HG03159 (cell line): Measurements from ENCODE around the gene RBM20.

ENCODE experiments used
- ATAC-seq: cut with Tn5 transposase; IDR thresholded peaks from one replicate; pipeline ENCODE4 v1.9.1; 2021; ENCODE audit warnings: mild to moderate bottlenecking, moderate library complexity; ENCODE audit not compliant: unreplicated experiment

Gene RBM20

GRCh38 chr10:110845756-110846620 is 201.9 kb downstream of the RBM20 start:
- ATAC-seq = no peak

GRCh38 chr10:110847374-110847773 is 203.2 kb downstream of the RBM20 start:
- no peak for ATAC-seq

GRCh38 chr10:110848106-110848505 is 204.0 kb downstream of the RBM20 start:
- no peak for ATAC-seq

GRCh38 chr10:110850099-110850498 is 206.0 kb downstream of the RBM20 start:
- ATAC-seq = no peak

- no peak for ATAC-seq
Observed at GRCh38 chr10:110851020-110851612, 207.0 kb downstream of the RBM20 start.

GRCh38 chr10:110852255-110852896 is 208.2 kb downstream of the RBM20 start:
- ATAC-seq = no peak

- no peak for ATAC-seq
Observed at GRCh38 chr10:110852947-110853346, 208.8 kb downstream of the RBM20 start.

- ATAC-seq = no peak
Observed at GRCh38 chr10:110853921-110854605, 209.9 kb downstream of the RBM20 start.

GRCh38 chr10:110857265-110858171 is 213.4 kb downstream of the RBM20 start:
- ATAC-seq = peak; percentile 36

GRCh38 chr10:110858297-110858934 is 214.3 kb downstream of the RBM20 start:
- ATAC-seq = no peak

GRCh38 chr10:110859206-110859972 is 215.3 kb downstream of the RBM20 start:
- ATAC-seq = no peak

- no peak for ATAC-seq
Observed at GRCh38 chr10:110859973-110860376, 215.8 kb downstream of the RBM20 start.

- peak; percentile 60 for ATAC-seq
Observed at GRCh38 chr10:110860576-110861241, 216.6 kb downstream of the RBM20 start.

GRCh38 chr10:110861476-110861875 is 217.3 kb downstream of the RBM20 start:
- ATAC-seq = no peak

- no peak for ATAC-seq
Observed at GRCh38 chr10:110861930-110862649, 218.0 kb downstream of the RBM20 start.

- ATAC-seq = no peak
Observed at GRCh38 chr10:110862961-110863360, 218.8 kb downstream of the RBM20 start.

- ATAC-seq = no peak
Observed at GRCh38 chr10:110863361-110863760, 219.2 kb downstream of the RBM20 start.

GRCh38 chr10:110863956-110864355 is 219.8 kb downstream of the RBM20 start:
- ATAC-seq = no peak
